ENCODE measurements around the gene EMID1. TPM values are rescaled to one million over a fixed set of nuclear protein-coding genes. Genes with fewer than 3 reads are reported as not detected.

The EMID1 gene
- total and polyA plus RNA-seq, 12 donors: 0.22 to 1.1 (median 0.41) TPM; not detected in 1

DNA sequence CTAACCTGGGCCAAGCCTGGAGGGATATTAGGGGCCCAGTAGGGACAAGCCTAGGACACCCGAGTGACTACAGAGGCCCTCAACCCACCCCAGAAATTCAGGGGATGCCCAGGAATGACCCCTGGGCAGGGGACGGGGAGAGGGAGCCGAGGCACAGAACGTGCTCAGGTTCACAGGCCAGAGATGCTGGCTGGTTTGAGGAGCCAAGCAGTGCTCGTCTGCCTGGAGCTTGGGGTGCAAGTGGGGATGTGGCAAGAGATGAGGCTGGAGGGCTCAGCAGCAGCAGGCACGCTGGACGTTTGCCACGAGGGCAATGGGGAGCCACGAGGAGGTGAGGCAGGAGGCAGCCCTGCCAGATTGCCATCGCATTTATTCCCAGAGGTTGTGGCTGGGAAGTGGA, 34.0 kb upstream of the EMID1 start:
- no peaks in the 10 kb centered on the region for H3K36me3 ChIP-seq
- H3K9me3 ChIP-seq: peaks cover 0 to 34% (median 20%) of the 10 kb centered on the region in 11 donors
- WGBS, 2 donors: 84 to 86% methylated on average over 10 of the region's 10 CpGs
- H3K4me1 ChIP-seq: peaks cover 0 to 7% (median 0%) of the 10 kb centered on the region in 9 donors
- TF ChIP-seq, protein P1, sequence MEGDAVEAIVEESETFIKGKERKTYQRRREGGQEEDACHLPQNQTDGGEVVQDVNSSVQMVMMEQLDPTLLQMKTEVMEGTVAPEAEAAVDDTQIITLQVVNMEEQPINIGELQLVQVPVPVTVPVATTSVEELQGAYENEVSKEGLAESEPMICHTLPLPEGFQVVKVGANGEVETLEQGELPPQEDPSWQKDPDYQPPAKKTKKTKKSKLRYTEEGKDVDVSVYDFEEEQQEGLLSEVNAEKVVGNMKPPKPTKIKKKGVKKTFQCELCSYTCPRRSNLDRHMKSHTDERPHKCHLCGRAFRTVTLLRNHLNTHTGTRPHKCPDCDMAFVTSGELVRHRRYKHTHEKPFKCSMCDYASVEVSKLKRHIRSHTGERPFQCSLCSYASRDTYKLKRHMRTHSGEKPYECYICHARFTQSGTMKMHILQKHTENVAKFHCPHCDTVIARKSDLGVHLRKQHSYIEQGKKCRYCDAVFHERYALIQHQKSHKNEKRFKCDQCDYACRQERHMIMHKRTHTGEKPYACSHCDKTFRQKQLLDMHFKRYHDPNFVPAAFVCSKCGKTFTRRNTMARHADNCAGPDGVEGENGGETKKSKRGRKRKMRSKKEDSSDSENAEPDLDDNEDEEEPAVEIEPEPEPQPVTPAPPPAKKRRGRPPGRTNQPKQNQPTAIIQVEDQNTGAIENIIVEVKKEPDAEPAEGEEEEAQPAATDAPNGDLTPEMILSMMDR (IDR thresholded peaks at IDR 0.05): no peak
- no peak overlapping the region for H3K4me3 ChIP-seq
- intact Hi-C loops (cut with DNase I): no loop called here
- H3K27ac ChIP-seq: no peak overlapping the region
- ATAC-seq: no peak
- no peak for DNase-seq
- no peaks in the 10 kb centered on the region for H3K27me3 ChIP-seq

GRCh38 chr22:29172216-29172615, 33.5 kb upstream of the EMID1 start:
- Histone ChIP-seq H3K4me1 (peaks cover 0 to 5% (median 0%) of the 10 kb centered on the region in 9 donors), H3K4me3 (no peak overlapping the region), H3K27ac (no peak overlapping the region), H3K27me3 (no peaks in the 10 kb centered on the region), H3K36me3 (no peaks in the 10 kb centered on the region), H3K9me3 (peaks cover 0 to 34% (median 20%) of the 10 kb centered on the region in 11 donors)
- ATAC-seq: no peak
- TF ChIP-seq, protein P1 (IDR thresholded peaks at IDR 0.05): no peak
- intact Hi-C loops (cut with DNase I): no loop called here
- DNase-seq: no peak
- 88 to 92% methylated on average over 6 of the region's 6 CpGs for WGBS, 2 donors

DNA sequence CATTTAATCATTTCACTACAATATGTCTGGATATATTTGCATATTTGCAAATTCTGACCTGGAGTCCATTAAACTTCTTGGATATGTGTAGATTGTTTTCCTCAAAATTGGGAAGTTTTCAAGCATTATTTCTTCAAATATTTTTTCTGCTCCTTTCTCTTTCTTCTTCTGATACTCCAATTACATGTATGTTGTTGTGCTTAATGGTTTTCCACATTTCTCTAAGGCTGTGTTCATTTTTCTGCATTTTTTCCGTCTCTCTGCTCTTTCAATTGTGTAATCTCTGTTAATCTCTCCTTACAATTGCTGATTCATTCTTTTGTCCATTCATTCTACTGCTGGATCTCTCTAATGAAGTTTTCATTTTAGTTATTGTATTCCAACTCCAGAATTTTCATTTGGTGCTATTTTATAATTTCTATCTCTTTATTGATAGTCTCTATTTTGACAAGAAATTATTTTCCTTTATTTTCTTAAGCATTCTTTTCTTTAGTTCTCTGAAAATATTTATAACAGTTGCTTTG, 30.3 kb upstream of the EMID1 start:
- DNase-seq: no peak
- no peak overlapping the region for H3K4me3 ChIP-seq
- H3K27me3 ChIP-seq: no peaks in the 10 kb centered on the region
- 87 to 88% methylated on average over 1 of the region's 1 CpG for WGBS, 2 donors
- no peak overlapping the region for H3K27ac ChIP-seq
- H3K36me3 ChIP-seq: no peaks in the 10 kb centered on the region
- intact Hi-C loops (cut with DNase I): no loop called here
- ATAC-seq: no peak
- H3K4me1 ChIP-seq: no peaks in the 10 kb centered on the region
- TF ChIP-seq, protein P1 (IDR thresholded peaks at IDR 0.05): no peak
- H3K9me3 ChIP-seq: peaks cover 0 to 42% (median 20%) of the 10 kb centered on the region in 11 donors

DNA sequence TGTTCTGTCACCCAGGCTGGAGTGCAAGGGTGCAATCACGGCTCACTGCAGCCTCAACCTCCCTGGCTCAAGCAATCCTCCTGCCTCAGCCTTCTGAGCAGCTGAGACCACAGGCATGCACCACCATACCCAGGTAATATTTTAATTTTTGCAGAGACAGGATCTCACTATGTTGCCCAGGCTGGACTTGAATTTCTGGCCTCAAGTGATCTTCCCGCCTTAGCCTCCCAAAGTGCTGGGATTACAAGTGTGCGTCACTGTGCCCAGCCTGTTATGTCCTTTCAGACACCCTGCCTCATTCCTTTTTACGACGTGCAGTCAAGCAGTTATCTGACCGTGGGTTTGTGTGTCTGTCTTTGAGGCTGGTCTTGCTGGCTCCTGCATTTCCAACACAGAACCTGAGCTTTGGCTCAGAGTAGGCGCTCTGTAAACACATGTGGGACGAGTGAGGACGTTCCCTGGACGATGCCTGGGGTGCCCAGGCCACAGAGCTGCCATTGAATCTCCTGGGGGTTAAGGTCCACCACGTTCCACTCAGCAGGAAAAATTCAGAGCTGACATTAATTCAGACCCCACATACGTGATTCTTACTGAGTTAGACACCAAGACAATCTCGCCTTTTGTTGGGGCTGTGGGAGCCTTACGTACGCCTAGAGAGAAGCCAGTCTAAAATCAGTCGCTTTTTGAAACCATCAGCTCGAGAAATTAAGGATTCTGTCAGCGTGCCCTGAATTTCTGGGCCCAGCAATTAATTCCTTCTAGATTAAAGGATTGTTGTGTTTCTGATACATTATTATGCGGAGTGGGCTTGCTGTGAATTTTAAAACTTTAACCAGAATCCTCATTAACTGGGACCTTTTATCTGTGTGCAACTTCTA, 21.5 kb upstream of the EMID1 start:
- no peaks in the 10 kb centered on the region for H3K4me1 ChIP-seq
- H3K36me3 ChIP-seq: no peaks in the 10 kb centered on the region
- H3K9me3 ChIP-seq: peaks cover 0 to 9% (median 0%) of the 10 kb centered on the region in 11 donors
- H3K27me3 ChIP-seq: no peaks in the 10 kb centered on the region
- H3K27ac ChIP-seq: no peak overlapping the region
- H3K4me3 ChIP-seq: no peak overlapping the region
- ATAC-seq (no peak), DNase-seq (no peak)
- 88 to 91% methylated on average over 19 of the region's 19 CpGs for WGBS, 2 donors
- intact Hi-C loops (cut with DNase I): no loop called here
- TF ChIP-seq, protein P1 (IDR thresholded peaks at IDR 0.05): no peak
